A673 (cell line): ENCODE results near the gene EHD4.

ENCODE experiments used
- CTCF ChIP-seq: fragments of 300-800, 200-600 bp; sonication (generic); conservative IDR thresholded peaks from 2 replicates; pipeline ENCODE4 v1.5.1; 2017; ENCODE audit warnings: low read depth, mild to moderate bottlenecking, antibody characterized with exemption, low read length, moderate library complexity, mixed read lengths
- EZH2 ChIP-seq: fragments of 200-600 bp; sonication (generic); IDR thresholded peaks from 2 replicates; pipeline ENCODE4 v1.6.1; 2017; ENCODE audit warnings: borderline replicate concordance, low read depth, mild to moderate bottlenecking, mixed read lengths, antibody characterized with exemption, low read length; ENCODE audit not compliant: poor library complexity, severe bottlenecking

- TF ChIP-seq CTCF (no peak), EZH2 (no peak)
These were observed 27.2 kb upstream of the EHD4 start for GRCh38 chr15:41999290-42000285.
